GM18909 (cell line): ENCODE results near the gene CPS1.
A peak's percentile ranks its signal among the peaks of the same experiment; 100 is the strongest.

Experiments
- ATAC-seq: cut with Tn5 transposase; IDR thresholded peaks from one replicate; pipeline ENCODE4 v1.9.1; 2021; ENCODE audit warnings: mild to moderate bottlenecking; ENCODE audit not compliant: unreplicated experiment, poor library complexity

Gene CPS1

DNA sequence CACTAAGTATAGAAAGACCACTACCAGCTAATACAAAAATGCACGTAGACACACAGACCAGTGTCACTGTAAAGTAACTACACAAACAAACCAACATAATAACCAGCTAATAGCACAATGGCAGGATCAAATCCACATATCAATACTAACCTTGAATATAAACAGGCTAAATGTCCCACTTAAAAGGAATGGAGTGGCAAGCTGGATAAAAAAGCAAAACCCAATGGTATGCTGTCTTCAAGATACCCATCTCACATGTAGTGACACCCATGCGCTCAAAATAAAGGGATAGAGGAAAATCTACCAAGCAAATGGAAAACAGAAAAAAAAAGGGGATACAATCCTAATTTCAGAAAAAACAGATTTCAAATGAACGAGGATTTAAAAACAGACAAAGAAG is 41.8 kb downstream of the CPS1 start:
- no peak for ATAC-seq

DNA sequence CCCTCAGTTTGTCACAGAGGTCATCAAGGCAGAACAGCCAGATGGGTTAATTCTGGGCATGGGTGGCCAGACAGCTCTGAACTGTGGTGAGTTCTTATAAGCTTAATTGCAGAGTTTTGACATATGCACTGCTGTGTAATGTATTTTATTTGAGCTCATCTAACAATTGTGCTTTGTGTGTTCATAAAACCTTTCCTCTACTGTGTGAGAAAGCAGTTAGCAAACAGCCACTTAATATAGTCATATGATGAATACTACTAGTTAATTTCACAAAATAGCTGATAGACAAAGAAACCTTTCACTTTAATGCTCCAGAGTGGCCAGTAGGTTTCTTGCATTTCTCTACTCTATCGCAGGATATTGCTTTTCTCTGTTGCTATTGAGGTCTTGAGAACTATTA is 43.1 kb downstream of the CPS1 start:
- ATAC-seq: no peak

DNA sequence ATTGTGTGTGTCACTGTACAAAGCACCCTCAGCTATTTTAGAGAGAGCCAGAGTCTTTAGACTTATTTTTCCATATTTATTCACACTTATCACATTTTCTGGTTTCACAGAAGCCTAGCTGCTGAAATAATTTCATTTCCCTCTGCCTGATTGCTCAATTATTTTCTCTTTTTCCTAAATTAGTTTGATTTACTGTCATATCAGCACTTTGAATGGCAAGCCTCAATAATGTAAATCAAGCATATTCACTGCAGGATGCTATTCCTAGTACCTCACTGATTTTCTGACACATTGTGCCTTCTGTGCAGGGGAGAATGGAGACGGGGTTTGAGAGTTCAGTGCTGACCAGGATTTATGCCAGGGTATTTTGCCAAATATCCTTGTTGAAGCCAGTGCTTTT is 48.3 kb downstream of the CPS1 start:
- no peak for ATAC-seq

DNA sequence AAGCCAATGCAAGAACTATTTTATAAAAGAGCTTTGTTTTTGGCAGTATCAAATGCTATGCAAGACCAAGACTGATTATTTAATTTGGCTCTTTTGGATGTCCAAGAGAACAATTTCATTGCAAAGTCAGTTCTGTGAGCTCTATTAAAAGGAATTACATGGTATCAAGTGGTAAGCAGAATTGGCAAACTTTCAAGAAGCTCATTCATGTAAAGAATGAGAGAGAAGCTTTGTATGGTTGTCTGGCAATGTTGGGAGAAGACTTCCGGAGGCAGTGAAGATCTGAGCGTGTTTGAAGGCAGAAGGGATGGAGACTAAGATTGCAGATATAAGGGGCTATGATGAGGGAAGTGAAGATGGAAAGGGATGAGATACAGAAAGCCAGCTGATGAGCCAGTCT is 49.6 kb downstream of the CPS1 start:
- ATAC-seq: no peak

DNA sequence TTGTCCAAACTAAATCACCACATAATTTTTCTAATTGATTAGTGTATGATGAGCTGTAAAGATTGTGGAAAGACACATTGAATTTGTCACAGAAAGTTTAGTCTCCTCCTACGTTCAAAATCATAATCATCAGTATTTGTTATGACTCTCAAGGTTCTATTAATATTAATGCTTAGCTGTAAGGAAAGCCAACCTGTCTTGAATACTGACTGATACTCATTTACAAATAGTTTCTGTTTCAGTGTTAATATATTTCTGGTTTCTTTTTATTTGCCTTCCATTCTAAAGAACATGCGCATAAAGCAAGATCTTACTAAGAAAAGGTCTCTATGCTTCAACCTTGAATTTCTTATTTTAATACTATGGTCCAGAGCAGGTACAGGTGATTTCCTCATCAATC is 55.1 kb downstream of the CPS1 start:
- ATAC-seq: no peak

DNA sequence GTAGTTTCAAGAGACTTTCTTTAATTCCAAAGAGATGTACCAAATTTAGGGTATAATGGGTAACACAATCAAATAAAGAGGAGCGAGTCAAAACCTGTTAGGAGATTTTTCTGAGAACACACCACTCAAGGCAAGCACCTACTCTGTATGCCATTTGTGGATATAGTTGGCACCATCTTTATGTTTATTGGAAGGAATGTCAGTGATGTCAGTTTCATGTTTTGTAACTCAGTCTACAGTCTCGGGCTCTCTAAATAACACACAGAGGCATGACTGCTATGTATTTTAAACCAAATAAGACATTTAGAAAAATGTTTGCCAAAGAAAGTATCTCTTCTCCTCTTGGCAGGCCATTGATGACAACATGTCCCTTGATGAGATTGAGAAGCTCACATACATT is 59.7 kb downstream of the CPS1 start:
- ATAC-seq: no peak

DNA sequence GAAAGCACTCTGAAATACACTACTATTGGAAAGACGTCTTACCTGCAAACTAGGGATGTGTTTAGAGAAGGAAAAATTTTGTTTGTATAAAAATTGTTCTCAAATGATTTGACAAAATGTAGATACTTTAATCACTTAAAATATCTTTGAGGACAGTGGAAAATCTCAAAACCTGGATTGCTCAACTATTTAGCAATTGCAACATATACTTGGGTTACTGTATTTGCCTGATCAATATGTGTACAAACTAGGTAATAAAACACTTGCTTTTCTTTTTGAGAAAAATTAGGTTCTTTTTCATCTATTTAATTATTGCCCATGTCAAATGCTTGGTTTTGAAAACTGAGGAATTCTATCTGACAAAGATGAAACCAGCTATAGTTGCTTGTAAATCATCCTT is 60.9 kb downstream of the CPS1 start:
- ATAC-seq: no peak

DNA sequence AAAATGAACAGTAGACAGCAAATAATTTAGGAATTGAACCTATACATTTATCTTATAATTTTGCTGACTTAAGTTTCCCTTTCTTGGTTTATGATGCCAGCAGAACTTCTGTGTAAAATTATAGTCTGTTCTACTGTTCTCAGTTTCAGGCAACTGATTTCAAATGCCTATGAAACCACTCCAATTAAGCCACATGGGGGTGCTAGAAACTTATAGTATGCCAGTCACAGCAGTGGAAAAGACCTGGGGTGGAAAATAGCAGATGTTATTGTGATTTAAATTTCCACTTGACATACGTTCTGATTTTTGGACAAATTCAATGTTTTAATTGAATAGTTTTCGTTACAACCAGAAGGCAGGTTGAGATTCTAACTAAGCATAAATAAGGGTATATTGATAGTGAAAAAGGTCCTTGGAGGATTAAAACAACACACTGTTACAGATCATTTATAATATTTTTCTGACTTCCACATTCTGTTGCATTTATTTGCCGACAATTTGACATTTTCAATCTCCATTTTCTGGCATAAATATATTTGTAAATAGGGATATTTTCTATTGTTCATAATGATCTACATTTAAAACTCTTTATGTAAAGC is 61.4 kb downstream of the CPS1 start:
- ATAC-seq: peak; percentile 79

DNA sequence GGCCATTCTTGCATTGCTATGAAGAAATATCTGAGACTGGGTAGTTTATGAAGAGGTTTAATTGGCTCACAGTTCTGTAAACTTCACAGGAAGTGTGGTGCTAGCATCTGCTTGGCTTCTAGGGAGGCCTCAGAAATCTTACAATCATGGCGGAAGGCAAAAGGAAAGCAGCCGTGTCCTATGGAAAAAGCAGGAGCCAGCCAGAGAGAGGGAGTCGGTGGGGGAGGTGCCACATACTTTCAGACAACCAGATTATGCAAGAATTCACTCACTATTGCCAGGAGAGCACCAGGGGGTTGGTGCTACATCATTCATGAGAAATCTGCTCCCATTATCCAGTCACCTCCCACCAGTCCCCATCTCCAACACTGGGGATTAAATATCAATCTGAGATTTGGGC is 64.1 kb downstream of the CPS1 start:
- no peak for ATAC-seq

DNA sequence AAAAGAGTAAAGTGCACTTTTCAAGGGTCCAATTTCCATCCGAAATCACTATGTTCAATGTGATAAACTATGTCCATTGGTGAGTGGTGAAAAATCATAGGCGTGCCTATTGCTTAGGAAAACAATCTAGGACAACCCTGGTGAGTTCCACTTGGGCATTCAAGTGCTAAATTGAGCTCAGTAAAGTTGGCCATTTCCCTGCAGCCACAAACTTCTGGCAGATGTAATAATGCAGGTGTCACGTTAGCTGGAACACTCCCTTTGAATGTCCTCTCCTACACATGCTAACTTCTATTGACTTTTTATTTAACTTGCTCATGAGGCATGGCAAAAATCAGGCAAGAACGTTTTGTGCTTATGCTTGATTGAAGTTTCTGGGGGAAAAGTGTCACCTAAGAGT is 67.1 kb downstream of the CPS1 start:
- ATAC-seq: no peak

DNA sequence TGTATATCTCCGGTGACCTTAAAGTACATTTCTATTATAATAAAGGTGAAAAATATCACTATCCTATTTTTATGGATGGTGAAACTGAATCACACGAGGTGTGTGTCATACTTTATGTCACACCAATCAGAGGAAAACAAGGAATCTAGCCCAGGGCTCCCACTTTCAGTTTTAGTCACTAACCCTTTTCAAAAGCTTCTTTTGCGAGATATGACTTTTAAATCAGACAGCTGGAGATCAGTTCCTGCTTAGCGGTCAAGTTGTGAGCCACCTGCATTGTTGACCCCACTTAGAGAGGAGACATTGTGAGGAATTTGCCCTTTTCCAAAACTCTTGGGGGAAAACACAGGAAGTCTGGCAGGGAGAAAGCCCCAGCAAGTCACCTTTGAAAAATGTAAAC is 70.5 kb downstream of the CPS1 start:
- ATAC-seq: no peak

DNA sequence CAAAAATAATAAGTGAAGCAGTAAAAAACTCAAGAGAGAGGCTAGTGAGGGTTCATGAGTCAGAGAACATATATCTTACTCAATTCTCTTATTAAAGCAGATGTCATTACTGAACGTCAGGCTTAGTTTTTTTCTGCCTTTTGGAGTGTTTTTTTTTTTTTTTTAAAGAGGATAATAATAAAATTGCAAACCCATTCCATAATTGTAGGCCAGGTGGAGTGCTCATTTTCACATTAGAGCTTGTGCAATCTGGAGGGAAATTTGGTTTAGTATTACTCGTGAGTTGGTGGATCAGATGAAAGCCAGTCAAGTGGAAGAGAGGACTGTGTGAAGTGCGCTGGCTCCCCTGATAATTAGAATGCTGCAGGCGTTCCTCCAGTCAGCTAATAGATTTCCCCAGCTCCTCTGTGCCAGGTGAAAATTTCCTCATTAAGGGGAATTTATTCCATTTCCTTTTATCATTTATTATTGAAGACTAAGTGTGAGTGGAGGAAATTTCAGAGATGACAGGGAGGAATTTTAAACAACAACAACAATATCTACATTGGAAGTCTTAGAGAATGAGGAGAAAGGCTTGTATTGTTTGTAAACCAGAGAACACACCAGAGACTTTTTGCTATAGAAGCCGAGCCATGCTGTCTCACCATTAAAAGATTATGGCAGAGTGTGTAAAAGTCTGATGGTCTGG is 74.6 kb downstream of the CPS1 start:
- ATAC-seq: no peak

DNA sequence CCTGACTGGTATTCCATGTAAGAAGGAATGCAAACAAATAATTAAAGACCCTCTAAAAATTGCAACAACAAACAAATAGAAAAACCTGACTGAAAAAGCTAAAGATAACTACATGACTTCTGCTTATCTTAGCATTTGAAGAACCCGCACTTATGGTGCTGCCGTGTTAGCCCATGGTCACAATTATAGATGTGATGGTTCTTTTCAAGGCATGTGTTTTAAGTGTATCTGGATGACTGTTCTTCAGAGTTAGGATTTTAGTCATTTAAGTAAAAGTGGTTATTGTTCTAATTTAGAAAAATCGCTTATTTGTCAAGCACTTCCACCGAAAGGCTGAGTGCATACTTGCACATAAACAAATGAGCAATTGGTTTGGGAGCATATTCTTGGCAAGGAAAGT is 77.3 kb downstream of the CPS1 start:
- ATAC-seq: no peak

DNA sequence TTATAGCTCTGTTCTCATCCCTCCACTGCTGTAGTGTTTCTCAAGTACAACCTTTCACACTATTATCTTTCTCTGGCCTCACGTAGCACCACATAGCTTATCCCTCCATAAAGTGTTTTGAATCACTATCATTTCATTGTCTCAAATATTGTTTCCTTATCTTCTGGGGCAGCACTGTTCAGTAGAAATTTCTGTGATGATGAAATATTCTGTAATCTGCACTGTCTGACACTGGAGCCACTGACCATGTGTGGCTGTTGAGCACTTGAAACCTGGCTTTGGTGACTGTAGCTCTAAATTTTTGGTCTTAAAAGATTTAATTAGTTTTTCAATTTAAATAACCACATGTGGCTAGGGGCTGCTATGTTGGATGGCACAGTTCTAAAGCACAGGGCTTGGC is 78.9 kb downstream of the CPS1 start:
- no peak for ATAC-seq

DNA sequence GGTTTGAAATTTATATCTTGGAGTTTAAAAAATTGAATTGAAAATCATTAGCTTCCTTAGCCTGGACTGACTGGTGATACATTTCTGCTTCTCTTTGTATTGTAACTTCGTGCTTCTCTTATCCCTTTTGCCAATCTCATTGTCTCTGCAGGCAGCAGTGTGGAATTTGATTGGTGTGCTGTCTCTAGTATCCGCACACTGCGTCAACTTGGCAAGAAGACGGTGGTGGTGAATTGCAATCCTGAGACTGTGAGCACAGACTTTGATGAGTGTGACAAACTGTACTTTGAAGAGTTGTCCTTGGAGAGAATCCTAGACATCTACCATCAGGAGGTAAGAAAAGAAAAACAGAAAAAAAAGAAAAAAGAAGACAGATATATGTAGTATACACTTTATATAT is 85.9 kb downstream of the CPS1 start:
- no peak for ATAC-seq

DNA sequence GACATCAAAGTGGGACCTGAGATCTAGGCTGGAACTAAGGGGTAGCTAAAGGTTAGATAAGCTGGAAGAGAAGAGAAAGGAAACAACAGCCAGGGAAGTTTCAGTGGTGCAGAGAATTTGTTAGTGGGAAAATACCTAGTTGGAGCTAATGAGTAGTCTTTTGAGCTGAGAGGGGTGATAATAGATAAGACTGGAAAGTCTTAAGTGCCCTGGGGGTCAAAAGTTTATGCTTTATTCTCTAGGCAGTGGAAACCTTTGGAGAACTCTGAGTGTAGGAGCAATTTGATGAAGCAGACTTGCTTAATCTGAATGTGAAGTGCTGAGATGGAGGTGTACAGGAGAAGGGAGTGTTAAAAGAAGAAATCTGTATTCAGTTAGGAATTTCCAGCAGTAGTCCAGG is 90.8 kb downstream of the CPS1 start:
- no peak for ATAC-seq

DNA sequence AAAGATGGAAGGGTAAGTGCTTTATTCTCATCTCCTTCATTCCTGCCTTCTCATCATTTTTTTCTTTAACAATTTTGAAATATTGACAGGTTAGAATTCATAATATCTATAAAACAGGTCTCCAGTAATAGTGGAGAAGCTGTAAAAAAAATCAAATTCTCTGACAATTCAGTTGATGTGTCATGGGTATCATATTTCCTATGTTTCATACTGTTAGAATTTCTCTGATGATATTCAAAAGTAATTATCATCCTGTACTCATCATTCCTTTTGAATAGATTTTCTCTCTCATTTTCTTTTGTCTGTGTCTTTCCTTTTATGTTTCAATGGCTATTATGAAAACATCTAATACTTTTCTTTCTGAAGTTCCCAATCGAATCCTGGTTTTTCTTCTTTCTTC is 97.7 kb downstream of the CPS1 start:
- no peak for ATAC-seq

DNA sequence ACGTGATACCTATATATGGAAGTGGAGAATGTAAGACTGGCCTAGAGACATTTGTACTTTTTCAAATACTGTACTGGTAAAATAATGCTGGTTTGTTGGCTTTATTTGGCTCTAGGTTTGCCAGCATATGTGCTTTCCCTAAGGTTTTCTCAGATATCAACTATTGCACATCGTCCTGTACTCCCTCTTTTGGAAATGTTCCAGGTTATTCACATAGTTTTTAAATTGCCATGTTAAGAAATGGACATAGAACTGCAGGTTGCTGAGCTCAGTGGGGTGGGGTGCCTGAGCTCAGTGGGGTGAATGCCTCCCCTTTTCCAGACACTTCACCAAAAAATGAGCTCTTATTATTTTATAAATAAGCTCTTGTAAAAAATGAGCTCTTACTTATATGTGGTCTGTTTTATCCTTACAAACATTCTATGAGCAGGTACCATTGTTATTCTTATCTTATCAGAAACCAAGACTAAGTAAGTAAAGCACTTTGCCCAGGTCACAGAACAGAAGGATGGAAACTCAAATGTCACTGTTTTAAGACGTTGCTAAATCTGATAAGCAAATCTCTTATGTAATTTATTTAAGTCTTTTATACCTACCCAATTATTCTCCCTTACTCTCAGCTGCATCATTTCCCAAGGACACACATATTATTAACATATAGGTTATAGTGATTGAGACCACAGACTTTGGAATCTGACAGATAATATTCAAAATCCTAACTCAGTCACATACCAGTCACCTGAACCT is 99.0 kb downstream of the CPS1 start:
- ATAC-seq: no peak

DNA sequence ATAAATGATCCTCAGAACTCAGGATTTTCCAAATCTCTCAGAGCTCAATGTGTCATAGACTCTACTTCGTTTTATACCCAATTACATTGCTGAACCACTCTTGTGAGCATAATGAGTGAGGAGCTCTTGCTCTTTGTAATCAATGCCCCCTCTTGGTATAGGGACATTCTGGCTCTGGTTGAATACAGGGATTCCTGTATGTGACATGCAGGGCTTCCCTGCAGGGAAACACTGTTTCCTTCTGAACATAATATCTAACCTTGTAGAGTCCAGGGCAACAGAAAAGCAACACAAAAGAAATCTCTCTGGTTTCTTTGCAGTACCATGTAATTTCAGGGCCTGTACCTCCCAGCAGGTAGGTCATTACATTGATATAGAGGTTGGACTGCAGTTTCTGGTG is 101.5 kb downstream of the CPS1 start:
- no peak for ATAC-seq

DNA sequence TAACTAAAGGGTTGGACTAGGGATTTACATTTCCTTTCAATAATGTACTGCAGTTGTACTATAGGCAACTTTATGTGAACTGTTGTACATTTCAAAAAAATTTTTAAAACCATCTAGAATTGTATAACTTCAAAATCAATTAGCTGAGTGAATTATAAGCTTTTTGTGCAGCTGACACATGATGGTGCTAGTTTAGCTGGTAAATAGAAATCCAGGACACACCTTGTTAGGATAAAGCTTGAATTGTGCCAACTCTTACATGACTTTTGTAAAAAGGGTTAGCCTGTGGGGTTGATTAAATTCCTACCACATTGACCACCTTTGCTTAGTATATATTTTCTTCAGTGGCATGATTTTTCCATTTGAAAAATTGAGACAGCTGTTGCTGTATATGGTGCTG is 104.4 kb downstream of the CPS1 start:
- no peak for ATAC-seq

DNA sequence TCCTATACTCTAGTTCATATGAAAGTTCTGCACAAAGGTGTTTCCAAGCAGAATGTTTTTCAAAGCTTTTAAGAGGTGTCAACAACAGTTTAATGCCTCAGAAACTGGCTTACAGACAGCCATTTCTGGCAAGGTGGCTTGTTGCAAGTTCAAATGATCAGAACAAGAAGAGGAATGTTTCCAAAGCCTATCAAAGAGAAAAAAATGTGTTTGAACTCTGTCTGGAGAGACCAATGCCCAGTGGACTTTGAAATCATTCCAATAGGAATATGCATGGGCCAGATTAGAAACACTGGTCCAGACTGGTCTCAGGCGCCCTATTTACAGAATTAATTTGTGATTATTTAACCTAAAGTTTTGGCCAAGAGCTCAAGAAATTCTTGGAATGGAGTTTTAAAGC is 106.2 kb downstream of the CPS1 start:
- ATAC-seq: no peak

DNA sequence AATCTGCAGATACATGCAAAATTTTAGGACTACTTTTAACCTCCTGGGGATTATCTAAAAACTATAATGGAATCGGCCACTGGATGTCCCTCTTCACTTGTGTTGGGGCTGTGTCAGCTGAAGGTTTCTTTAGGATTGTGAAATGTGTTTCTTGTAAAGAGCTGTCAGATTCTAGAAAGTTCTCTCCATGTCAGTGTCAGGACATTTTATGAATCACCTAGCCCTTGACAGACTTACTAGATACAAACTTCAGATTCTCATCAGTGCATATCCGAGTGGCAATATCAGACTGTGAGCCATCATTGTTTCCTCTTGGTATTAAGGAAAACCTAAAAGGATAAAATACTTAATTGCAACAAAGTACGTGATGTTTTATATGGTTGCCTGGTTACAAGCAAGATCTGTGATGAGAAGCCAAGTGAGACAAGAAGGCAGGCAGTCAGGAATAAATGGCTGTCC is 107.3 kb downstream of the CPS1 start:
- no peak for ATAC-seq
